SIG-M5 (cell line): ENCODE measurements around the gene SNX25.
"Not testable (repeated sequence)": the region's sequence is repeated elsewhere in the genome, so short reads cannot be mapped to it uniquely, and the experiment has no call there.

ENCODE experiments used
- DNase-seq: peaks from one replicate; lab custom pipeline; 2025; lab: John Stamatoyannopoulos, UW

The SNX25 gene

DNA sequence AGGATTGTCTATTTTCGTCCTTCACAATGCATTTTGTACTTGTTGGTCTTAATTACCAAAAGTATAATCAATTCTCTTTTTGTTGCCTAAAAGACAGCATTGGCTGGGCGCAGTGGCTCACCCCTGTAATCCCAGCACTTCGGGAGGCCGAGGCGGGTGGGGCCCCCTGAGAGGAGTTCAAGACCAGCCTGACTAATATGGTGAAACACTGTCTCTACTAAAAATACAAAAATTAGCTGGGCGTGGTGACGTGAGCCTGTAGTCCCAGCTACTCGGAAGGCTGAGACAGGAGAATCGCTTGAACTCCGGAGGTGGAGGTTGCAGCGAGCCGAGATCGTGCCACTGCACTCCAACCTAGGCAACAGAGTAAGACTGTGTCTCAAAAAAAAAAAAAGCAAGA is 4.3 kb upstream of the SNX25 start:
- DNase-seq = not testable (repeated sequence)

DNA sequence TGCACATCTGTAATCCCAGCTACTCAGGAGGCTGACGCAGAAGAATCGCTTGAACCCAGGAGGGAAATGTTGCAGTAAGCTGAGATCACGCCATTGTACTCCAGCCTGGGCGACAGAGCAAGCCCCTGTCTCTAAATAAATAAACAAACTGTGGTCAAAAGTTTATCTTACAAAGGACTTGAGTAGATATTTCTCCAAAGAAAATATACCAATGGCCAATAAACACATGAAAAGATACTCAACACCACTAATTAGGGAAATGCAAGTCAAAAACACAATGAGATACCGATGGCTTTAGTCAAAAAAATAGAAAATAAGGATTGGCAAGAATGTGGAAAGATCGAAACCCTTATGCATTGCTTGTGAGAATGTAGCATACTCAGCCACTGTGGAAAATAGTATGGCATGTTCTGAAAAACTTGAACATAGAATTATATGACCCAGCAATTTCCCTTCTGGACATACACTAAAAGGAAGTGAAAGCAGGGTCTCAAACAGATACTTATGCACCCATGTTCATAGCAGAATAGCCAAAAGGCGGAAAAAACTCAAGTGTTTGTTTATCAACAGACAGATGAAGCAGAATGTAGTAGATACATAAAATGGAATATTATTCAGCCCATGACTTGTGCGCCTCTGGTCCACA is 3.6 kb upstream of the SNX25 start:
- DNase-seq = no peak

DNA sequence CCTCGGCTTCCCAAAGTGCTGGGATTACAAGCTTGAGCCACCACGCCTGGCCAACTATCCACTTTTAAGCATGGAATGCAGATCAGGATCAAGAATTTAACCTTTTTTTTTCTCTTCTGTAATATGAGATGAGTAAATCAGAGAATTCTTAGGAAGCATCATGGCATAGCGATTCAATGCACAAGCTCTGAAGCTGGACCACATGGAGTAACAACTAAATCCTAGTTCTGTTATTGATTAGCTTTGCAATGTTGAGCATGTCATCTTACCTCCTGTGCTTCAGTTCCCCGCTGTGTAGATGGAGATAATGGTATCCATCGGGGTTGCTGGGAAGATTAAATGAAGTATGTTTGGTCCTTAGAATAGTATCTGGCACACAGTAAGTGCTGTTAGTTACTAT is 1.9 kb upstream of the SNX25 start:
- no peak for DNase-seq

DNA sequence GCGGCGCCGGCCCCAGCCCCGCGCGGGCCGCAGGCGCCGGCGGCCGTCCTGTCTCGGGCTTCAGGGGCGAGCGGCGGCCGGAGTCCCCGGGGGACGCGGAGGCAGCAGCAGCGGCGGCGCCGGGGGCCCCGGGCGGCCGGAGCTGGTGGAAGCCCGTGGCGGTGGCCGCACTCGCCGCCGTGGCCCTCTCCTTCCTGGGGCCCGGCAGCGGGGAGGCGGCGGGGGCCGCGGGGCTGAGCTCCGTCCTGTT is 379 bp downstream of the SNX25 start:
- not testable (repeated sequence) for DNase-seq

DNA sequence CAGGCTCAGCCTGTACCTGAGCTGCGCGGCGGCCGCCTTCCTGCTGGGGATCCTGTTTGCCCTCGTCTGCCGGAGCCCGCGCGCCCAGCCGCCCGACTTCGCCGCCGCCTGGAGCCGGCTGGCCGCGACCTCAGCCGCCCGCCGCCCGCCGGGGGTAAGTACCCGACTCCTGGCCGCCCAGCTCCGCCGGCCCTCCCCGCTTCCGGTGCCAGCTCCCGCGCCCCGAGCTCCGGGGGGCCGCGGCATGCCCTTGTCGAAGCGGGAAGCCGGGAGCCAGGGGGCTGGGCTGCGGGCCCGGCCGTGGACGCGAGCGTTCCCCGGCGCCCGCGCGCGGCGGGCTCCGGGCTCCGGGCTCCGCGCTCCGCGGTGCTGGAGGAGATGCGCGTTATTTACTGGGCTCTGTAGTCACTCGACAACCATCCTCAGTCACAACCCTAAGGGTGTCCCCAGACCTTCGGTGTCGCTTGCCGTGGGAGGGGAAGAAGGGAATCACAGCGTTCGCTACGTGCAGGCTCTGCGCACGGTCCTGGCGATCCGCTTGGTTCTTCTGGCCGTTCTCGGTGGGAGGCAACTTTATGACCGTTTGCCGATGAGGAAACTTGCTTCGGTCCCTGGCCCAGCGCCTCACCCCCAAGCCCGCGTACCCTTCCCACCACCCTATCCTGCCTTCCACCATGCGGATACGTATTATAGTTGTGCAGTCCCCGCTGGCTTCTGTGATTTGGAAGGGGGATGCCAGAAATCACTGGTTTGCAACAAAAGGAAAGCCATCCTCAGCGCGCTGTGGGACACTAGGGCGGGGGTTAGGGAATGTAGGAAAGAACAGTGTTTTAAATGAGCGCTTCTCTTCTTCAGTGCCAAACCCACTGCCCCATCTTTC is 944 bp downstream of the SNX25 start:
- DNase-seq = no peak

DNA sequence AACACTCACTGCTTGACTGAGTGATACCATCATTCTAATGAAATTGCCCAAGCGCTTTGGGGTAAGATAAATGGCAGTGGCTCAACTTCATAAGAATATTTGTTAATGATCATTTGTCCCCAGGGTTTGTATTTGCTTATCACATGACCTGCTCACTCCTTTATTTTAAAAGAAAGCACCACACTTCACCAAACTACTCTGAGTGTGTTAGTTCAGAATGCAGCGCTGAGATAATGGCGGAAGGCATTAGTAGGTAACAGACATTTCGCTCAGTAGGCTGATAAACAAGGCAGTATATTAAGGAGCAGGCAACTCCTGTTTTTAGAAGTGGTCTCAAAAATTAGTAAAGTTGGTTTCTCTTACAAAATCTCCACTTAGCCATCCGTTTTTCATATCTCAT is 1.6 kb downstream of the SNX25 start:
- DNase-seq = no peak

DNA sequence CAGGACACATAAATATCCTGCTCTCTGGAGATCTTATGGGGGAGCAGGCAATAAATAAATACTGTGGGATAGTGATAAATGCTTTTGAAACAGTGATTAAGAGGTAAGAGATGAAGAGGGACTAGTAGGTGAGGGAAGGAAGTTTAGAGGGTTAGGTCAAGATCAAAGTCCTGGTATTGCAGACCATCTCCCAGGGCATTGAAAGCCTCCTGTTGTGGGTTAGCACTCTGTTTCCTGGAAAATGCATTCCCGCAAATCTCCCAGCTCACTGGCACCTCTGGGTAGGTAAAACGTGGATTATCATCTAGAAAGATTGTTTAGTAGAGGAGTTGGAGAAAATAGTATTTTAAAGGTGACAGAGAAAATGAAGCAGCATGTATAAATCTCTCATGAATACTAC is 2.2 kb downstream of the SNX25 start:
- no peak for DNase-seq

DNA sequence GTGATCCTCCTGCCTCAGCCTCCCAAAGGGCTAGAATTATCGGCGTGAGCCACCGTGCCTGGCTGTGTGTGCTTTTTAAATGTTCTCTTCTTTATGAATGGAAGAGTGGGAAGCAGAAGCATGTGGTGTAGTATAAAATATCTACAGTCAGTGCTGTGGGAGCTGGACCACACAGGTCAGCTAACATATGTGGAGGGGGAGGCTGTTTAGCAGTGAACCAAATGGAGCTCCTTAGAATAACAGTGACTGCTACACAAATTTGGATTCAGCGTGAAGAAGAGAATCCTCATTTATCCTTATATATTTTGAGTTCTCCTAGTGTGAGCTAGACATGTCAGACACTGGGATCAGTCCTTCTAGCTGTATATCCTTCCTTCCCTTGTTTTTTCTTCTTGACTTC is 3.2 kb downstream of the SNX25 start:
- no peak for DNase-seq

DNA sequence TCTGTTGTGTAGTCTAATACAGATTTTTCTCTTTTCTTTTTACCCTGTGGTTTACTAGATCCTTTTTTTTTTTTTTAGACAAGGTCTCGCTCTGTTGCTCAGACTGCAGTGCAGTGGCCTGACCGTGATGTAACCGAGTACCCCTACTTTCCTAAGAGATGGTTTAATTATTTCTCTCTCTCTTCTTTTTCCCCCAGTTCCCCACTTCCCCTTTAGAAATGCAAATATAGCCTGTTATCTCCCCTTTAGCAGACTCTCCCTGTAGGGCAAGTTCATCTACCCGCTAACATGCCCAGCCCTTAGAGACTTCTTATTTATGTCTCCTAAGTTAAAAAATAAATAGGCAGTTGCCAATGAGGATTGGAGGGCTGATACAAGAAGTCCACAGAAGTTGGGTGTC is 4.5 kb downstream of the SNX25 start:
- DNase-seq = peak; percentile 27

DNA sequence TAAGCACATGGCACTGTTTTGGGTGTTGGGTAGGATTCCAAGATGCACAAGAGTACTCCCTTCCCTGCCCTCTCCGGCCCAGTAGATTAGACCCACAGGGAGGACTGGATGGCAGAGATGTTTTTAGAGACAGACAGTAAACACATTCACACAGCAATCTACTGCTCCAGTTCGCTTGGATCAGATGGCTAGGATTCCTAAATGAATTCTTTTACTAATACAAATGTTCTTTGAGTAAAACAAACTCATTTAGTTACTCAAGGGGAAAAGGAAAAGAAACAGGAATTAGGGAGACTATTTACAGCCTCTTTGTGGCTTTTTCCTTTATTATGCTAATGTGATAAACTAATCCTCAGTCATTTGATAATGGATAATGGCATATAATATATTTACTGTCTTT is 5.9 kb downstream of the SNX25 start:
- DNase-seq = no peak

DNA sequence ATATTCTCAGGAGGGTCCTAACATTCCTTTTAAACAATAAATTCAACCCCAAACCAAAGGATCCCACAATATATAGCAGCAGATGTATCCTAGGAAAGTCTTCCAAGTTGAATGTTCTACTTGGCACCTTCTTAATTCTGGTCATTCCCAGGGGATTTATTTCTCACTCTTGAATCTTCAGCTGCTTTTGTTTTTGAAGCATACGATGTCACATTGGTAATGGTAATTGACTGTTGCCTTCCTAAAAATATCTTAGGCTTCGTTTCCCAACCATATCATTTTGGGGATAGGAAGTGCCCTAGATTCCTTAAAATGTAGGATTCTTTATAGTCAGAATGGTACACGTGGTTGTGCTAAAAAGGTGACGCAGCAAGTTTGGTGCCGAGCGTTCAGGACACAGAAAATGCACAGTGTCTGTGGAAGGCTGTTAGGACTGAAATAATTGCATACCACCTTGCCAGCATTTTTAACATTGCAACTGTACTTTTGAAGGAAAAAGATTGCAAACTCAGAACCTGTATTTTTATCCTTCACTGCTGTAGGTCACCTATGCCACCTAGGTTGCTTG is 8.1 kb downstream of the SNX25 start:
- no peak for DNase-seq

DNA sequence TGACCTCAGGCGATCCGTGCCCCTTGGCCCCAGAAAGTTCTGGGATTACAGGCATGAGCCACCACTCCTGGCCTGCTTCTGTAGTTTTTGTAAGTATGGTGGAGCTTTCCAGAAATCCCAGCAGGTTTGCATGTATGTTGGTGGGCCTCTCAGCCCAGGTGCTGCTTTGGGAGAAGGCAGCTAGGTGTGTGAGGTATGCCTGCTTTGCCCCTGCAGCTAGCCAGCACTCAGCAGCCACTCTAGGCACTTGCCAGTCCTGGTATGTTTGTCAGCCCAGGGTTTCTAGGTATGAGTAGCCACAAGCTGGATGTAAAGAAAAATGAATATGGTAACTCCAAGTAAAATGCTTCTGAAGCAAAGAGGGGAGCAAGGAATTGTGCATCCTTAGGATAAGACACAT is 8.9 kb downstream of the SNX25 start:
- no peak for DNase-seq

DNA sequence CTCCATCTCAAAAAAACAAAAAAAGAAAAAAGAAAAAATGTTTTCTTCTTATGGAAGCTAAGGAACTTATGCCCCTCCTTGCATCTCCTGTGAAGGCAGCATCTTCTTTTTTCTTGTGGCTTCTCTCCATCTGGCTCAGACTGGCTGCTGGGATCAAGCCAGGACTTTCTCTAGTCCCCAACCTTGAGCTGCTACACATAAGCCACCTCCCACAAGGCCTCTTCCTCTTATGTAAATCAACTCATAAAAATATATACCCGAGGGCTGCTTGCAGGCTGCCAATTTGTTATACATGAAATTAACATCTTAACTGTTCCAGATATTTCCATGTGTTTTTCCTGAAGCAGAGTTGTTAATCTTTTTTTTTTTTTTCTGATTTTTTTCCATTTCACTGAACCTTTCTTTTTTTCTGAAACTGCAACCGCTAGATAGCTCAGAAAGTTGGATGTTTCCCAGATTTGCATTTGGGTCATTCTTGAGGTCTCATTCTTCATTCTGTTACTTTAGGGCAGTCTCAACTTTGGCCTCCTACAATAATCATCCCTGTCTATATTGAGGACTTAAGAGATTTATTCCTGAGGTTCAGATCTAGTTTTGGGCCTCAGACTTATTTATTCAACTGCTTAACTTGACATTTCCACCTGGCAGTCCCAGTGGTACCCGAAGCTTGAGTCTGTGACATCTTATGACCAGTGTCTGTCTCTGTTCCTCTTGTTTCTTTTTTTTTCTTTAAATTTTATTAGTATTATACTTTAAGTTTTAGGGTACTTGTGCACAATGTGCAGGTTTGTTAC is 10.3 kb downstream of the SNX25 start:
- DNase-seq = no peak

DNA sequence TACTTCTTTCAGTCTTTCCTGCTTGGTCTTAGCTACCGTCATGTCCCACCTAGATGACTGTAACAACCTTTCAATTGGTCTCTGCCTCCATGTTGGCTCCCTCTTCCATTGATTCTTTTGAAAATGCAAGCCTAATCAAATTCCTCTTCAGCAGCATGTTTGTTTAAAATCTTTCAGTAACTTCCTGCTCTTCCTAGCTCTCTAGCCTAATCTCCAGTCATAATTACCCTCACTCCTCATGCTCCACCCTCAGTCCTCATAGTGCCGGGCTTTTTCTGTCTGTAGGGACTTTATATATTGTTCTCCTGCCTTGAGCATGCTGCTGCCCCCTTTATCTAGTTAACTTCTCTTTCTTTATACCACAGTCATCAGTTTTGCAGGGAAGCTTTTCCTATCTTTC is 12.1 kb downstream of the SNX25 start:
- no peak for DNase-seq

DNA sequence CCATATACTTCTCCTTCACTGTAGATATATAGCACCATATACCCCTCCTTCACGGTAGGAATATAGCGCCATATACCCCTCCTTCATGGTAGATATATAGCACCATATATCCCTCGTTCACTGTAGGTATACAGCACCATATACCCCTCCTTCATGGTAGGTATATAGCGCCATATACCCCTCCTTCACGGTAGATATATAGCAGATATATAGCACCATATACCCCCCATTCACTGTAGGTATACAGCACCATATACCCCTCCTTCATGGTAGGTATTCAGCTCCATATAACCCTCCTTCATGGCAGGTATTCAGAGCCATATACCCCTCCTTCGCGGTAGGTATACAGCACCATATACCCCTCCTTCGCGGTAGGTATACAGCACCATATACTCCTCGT is 12.5 kb downstream of the SNX25 start:
- no peak for DNase-seq

DNA sequence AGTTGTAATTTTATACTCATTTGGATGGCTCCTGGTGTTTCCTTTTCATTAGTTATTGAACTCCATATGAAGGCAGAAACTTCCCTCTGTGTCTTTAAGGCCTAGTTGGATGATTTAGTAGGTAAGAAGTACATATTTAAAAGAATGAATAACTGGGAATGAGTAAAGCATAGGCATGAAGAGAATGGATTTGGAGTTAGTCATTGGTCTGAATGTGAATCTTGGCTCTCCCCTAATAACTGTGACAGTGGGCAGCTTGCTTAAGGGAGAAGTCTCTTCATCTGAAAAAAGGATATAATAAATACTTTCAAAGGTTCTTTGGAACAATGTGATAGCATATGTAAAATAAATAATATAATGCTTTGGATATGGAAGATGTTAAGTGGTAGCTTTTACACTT is 13.2 kb downstream of the SNX25 start:
- no peak for DNase-seq

DNA sequence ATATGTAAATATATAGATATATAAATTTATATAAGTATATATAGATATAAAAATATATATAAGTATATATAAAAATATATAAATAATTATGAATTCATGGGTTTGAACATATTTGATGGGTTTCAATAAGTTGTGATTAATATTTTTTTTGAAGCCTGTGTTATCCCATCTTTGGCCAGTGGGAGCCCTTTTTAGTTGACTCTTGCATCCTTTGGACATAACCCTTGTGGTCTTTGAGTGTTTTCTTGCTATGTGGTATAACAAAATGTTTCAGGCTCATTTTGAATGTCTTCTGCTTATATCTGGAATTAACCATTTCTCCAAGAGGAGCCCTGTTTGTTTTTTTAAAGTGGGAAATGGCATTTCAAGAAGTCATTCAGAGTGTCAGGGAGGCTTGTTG is 15.2 kb downstream of the SNX25 start:
- no peak for DNase-seq

DNA sequence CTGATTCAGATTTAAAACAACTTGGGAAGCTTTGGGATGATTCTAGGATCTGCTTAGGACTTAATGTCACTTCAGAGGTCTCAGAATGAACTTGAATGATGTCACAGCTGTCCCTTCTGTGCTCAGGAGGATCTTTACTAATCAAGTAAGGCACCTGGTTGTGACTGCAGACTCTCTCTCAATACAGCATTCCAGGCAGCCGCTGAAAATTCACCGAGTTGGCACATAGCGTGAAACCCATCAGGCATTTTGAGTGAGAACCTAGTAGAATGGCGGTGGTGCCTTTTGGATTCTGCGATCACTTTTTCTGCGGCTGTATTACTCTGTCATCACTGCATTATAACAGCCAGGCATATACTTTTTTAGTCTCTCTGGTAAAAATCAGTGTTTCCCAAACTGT is 16.5 kb downstream of the SNX25 start:
- DNase-seq = no peak

DNA sequence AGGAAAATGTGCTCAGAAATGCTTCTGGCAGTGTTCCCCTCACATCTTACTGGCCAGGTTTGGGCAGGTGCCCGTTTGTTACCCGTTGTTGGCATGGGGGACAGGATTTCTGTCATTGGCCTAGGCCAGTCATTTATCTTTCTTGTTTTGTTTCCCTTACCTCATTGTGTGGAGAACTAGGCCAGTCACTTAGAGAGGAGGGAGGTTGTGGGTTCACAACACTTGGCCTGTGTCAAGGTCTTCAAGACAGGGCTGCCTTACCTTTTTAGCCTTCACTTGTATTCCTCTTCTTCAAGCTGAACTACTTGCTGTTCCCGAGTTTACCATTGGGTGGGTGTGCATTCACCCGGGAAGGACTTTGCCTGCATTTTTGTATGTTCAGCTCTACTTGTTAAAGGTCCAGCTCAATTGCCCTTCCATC is 17.7 kb downstream of the SNX25 start:
- no peak for DNase-seq

DNA sequence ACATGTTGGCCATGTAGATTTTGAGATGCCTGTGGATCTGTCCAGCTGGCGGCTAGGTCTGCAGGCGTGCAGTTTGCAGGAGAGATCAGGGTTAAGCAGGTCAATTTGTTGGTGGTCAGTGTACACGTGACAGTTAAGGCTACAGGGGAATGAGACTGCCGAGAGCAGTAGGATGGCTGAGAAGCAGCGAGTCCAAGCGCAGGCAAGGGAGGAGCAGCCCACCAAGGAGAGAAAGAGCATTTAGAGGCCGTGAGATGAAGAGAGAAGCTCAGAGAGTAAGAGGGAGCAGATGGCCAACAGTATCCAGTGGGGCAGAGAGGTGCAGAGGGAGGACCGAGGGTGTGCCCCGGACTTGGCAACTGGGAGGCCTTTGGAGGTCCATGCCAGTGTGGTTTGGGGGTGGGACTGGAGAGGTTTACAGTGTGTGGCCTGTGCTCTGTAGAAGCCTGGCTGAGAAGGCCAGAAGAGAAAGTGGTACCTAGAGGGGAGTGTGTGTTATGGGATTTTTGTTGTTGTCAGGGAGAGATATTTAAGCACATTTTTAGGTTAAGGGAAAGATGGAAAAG is 18.4 kb downstream of the SNX25 start:
- DNase-seq = no peak

DNA sequence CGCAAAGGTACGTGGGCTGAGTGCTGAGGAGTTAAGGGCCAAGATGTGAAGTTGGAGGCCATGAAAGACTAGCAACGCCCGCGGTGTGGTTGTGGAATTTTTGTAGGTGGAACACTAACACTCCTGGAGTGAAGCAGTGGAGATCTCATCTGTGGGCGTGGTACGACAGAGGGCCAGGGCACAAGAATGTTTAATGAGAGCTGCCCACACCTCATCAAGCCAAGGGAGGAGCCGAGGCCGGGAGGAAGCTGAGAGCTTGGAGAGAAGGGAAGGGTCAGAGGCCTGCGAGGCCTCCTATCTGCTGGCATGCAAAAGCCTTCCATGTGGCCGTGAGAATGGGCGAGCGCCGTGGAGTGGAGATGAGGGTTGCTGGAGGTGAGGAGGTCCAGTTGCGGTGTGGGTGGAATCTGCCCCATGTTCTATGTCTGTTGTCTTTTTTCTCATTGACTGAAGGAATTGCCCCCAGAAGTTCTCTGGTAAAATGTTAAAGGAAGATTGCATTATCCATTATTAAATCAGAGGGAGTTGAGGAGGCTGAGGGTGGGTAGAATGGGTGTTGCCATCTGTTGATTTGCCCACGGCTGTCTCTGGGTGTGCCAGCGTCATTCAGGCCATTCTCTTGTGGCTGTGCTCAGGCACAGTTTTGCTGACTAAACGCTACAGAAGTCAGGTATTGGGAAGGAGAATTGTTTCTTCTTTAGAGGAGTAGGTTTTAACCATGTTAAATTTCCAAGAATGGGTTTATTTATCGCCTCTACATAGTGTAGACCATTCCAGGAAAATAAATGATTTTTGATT is 19.8 kb downstream of the SNX25 start:
- DNase-seq = no peak

DNA sequence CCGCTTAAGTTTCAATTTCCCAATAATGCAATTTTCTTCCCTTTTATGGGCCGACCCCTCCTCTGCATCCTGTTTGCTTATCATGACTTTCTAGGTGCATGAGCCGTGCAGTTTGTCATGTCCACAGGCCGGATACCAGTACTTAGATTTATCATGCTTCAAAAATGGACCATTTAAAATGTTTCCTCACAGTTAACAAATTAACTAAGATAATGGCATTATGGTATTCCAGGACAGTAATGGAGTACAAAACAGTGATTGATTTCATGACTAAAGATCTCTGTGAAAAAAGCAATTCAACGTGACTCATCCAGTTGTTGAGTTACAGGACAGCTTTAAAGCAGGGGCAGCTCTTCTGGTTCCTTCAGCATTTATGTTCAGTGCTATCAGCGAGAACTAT is 23.0 kb downstream of the SNX25 start:
- no peak for DNase-seq
